Smooth muscle cell (in vitro differentiated cells): Measurements from ENCODE around the gene AEBP1. TPM values are rescaled to one million over a fixed set of nuclear protein-coding genes. Genes with fewer than 3 reads are reported as not detected.

ENCODE experiments used
- DNase-seq: peaks from one replicate; lab custom pipeline; 2025; ENCODE audit not compliant: unreplicated experiment; lab: John Stamatoyannopoulos, UW
- H2AFZ ChIP-seq: fragments of 200-600 bp; sonication (generic); 2 replicates; pipeline ENCODE4 v1.6.0; 2016; ENCODE audit warnings: antibody characterized with exemption, low read depth, mild to moderate bottlenecking
- H3F3A ChIP-seq: fragments of 200-600 bp; sonication (generic); 2 replicates; pipeline ENCODE4 v1.6.0; 2017; ENCODE audit warnings: antibody characterized with exemption, low read depth
- H3K27ac ChIP-seq: fragments of 200-600 bp; sonication (generic); 2 replicates; pipeline ENCODE4 v1.5.1; 2016; ENCODE audit warnings: low read depth, mild to moderate bottlenecking
- H3K27me3 ChIP-seq: fragments of 200-600 bp; sonication (generic); 2 replicates; pipeline ENCODE4 v1.6.1; 2016; ENCODE audit warnings: low read depth, mild to moderate bottlenecking
- H3K36me3 ChIP-seq: fragments of 200-600 bp; sonication (generic); 2 replicates; pipeline ENCODE4 v1.5.1; 2016; ENCODE audit warnings: low read depth
- H3K4me1 ChIP-seq: fragments of 200-600 bp; sonication (generic); 2 replicates; pipeline ENCODE4 v1.5.1; 2016; ENCODE audit warnings: low read depth
- H3K4me2 ChIP-seq: fragments of 200-600 bp; sonication (generic); 2 replicates; pipeline ENCODE4 v1.6.0; 2016; ENCODE audit warnings: mild to moderate bottlenecking
- H3K4me3 ChIP-seq: fragments of 200-600 bp; sonication (generic); 2 replicates; pipeline ENCODE4 v1.5.1; 2016; ENCODE audit warnings: mild to moderate bottlenecking
- H3K79me2 ChIP-seq: fragments of 200-600 bp; sonication (generic); 2 replicates; pipeline ENCODE4 v1.6.0; 2016; ENCODE audit warnings: low read depth, mild to moderate bottlenecking
- H3K9ac ChIP-seq: fragments of 200-600 bp; sonication (generic); 2 replicates; pipeline ENCODE4 v1.6.0; 2016; ENCODE audit warnings: low read depth
- H3K9me3 ChIP-seq: fragments of 200-600 bp; sonication (generic); replicated peaks from 2 replicates; pipeline ENCODE4 v1.5.1; 2016; ENCODE audit warnings: low read depth
- H4K20me1 ChIP-seq: fragments of 200-600 bp; sonication (generic); 2 replicates; pipeline ENCODE4 v1.6.0; 2016; ENCODE audit warnings: low read depth
- WGBS: methylation state at CpG from one replicate; pipeline ENCODE4 v1.1.7; 2016; ENCODE audit warnings: low lambda C conversion rate; 5-methylcytosine and 5-hydroxymethylcytosine counted together
- polyA plus RNA-seq: library from polyadenylated mRNA; unstranded; fragments of >200 nt; fragmentation: Nextera tagmentation; extraction: Ambion mirVana; gene quantifications from 2 replicates; pipeline ENCODE4 v1.2.1, GENCODE V29; 2016
- total RNA-seq: library from RNA; depleted of rRNA; stranded (reverse); fragments of >200 nt; gene quantifications from 2 replicates; pipeline ENCODE4 v1.2.3, GENCODE V29; 2014
- TF ChIP-seq, protein P1 (sequence below): fragments of 200-600 bp; sonication (generic); IDR thresholded peaks from 2 replicates; pipeline ENCODE4 v1.5.1; 2017; ENCODE audit warnings: borderline replicate concordance, mild to moderate bottlenecking, antibody characterized with exemption; ENCODE audit not compliant: insufficient read depth, poor library complexity, severe bottlenecking

The AEBP1 gene
- total and polyA plus RNA-seq, 2 experiments from 2014 or later, result 39.7 to 163 TPM

DNA sequence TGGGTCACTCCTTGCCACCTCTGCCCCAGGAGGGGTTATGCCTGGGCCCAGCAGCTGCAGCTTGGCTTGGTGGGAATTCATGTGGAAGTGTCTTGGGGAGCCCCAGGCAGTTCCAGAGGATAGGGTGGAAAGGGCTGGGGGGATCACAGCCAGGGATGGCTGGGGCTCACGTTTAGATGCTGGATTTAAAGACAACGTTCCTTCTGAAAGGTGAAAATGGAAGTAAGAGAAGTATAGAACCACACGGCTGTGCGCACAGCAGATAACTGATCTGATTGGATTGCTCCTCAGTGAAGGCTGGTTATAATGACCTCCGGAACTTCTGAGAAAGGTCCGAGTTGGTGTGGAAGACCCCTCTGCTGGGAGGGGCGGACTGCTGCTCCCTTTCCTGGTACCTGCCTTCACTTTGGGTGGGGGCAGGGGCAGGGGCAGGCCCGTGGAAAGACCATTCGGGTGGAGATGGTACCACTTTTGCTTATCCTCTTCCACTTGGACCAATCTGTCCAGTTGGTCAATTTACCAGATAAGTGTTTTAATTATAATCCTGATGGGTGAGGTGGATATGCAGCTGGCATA lies 44.9 kb downstream of the AEBP1 start:
- no peak for DNase-seq
- no peak overlapping the region for H2AFZ ChIP-seq
- H3K27ac ChIP-seq, result no peak overlapping the region
- TF ChIP-seq, protein P1, sequence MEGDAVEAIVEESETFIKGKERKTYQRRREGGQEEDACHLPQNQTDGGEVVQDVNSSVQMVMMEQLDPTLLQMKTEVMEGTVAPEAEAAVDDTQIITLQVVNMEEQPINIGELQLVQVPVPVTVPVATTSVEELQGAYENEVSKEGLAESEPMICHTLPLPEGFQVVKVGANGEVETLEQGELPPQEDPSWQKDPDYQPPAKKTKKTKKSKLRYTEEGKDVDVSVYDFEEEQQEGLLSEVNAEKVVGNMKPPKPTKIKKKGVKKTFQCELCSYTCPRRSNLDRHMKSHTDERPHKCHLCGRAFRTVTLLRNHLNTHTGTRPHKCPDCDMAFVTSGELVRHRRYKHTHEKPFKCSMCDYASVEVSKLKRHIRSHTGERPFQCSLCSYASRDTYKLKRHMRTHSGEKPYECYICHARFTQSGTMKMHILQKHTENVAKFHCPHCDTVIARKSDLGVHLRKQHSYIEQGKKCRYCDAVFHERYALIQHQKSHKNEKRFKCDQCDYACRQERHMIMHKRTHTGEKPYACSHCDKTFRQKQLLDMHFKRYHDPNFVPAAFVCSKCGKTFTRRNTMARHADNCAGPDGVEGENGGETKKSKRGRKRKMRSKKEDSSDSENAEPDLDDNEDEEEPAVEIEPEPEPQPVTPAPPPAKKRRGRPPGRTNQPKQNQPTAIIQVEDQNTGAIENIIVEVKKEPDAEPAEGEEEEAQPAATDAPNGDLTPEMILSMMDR, result no peak
- peaks cover 9% of the 10 kb centered on the region for H3K4me1 ChIP-seq
- no peaks in the 10 kb centered on the region for H3K36me3 ChIP-seq
- no peak overlapping the region for H3K4me3 ChIP-seq
- 94% methylated on average over 9 of the region's 9 CpGs for WGBS
- no peaks in the 10 kb centered on the region for H3F3A ChIP-seq
- no peaks in the 10 kb centered on the region for H3K9me3 ChIP-seq
- peaks cover 7% of the 10 kb centered on the region for H3K27me3 ChIP-seq
- no peak overlapping the region for H3K9ac ChIP-seq
- no peaks in the 10 kb centered on the region for H4K20me1 ChIP-seq
- H3K79me2 ChIP-seq, result no peaks in the 10 kb centered on the region
- no peak overlapping the region for H3K4me2 ChIP-seq

DNA sequence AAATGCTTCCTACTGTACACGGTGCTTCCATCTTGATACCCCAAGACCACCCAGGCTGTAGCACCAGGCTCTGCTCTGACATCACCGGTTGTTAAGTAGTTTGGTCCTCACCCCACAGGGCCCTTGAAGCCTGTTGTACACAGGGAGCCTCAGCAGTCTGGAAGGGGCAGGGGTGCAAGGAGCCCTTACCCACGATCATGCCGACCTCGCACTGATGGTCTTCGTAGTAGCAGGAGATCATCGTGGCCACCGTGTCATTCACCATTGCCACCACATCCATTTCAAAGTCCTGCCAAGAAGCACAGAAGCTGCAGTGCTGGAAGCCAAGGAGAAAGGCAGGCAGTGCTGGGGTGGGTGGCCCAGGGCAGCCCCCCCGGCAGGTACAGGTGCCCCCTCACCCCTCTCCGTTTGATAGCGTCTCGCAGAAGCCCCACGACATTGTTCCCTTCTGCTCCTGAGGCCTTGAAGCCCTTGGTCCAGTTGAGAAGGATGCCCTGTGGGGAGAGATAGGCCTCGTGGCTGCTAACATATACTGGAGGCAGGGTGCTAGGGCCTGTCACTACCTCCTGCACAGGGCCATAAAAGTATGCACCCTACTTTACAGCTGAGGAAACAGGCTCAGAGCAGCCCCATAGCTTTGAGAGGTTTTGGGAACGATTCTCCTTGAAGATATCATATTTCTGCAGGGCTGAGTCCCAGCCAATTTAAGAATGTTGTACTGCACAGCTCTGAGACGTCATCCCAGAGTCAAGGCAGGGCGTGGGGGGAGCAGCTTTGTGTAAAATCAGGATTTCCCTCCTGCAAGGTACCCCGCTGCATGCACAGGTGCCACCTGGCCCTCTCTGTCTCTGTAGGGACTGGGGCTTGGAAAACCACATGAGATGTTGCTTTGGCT lies 45.7 kb downstream of the AEBP1 start:
- Histone ChIP-seq H3K4me1 (peaks cover 9% of the 10 kb centered on the region), H3K79me2 (no peaks in the 10 kb centered on the region), H3K36me3 (no peaks in the 10 kb centered on the region), H3K27ac (no peak overlapping the region), H3K27me3 (peaks cover 7% of the 10 kb centered on the region), H3K4me2 (no peak overlapping the region), H4K20me1 (no peaks in the 10 kb centered on the region), H3F3A (no peaks in the 10 kb centered on the region), H2AFZ (no peak overlapping the region), H3K4me3 (no peak overlapping the region), H3K9me3 (no peaks in the 10 kb centered on the region), H3K9ac (no peak overlapping the region)
- 91% methylated on average over 18 of the region's 18 CpGs for WGBS
- TF ChIP-seq, protein P1, result no peak
- DNase-seq, result no peak

DNA sequence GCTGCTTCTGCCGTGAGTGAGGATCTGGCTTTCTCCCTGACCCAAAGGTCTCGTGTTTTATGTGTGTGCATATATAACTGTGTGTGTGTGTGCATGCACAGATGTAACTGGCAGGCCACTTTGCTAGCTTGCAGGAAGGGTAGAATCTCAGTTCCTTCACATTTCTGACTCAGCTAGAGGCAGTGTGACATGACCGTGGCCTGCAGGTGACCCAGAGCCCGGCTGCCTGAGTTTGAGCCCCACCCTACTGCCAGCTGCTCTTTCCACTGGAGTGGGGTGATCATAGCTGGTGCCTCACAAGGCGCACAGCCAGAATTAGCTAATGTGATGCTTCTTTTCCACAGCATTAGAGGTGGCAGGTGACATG lies 46.3 kb downstream of the AEBP1 start:
- Histone ChIP-seq H3K4me2 (no peak overlapping the region), H4K20me1 (no peaks in the 10 kb centered on the region), H3K4me3 (no peak overlapping the region), H3F3A (no peaks in the 10 kb centered on the region), H3K4me1 (peaks cover 4% of the 10 kb centered on the region), H3K79me2 (no peaks in the 10 kb centered on the region), H3K9me3 (no peaks in the 10 kb centered on the region), H3K9ac (no peak overlapping the region), H3K27ac (no peak overlapping the region), H2AFZ (no peak overlapping the region), H3K27me3 (peaks cover under 1% of the 10 kb centered on the region), H3K36me3 (no peaks in the 10 kb centered on the region)
- no peak for DNase-seq
- TF ChIP-seq, protein P1, result no peak
- WGBS, result 85% methylated on average over 5 of the region's 5 CpGs
